HepG2 (cell line): ENCODE measurements around the gene PSKH1. TPM values are rescaled to one million over a fixed set of nuclear protein-coding genes. Genes with fewer than 3 reads are reported as not detected.

Experiments used
- CENPX ChIP-seq: sonication (generic); formaldehyde crosslinking; IDR thresholded peaks from 2 replicates; pipeline ENCODE4 v1.9.0; 2021; ENCODE audit warnings: mild to moderate bottlenecking, missing genetic modification reagents, moderate library complexity
- GTF3A ChIP-seq: sonication (generic); formaldehyde crosslinking; conservative IDR thresholded peaks from 2 replicates; pipeline ENCODE4 v1.4.0; 2020; ENCODE audit warnings: mild to moderate bottlenecking, missing genetic modification reagents
- HES4 ChIP-seq: sonication (generic); formaldehyde crosslinking; IDR thresholded peaks from 2 replicates; pipeline ENCODE4 v1.9.0; 2021; ENCODE audit warnings: mild to moderate bottlenecking, missing genetic modification reagents, borderline replicate concordance
- JUN ChIP-seq: sonication (generic); formaldehyde crosslinking; IDR thresholded peaks from 2 replicates; pipeline ENCODE4 v1.4.0; 2020; ENCODE audit warnings: mild to moderate bottlenecking, missing genetic modification reagents
- MZF1 ChIP-seq: sonication (generic); formaldehyde crosslinking; IDR thresholded peaks from 2 replicates; pipeline ENCODE4 v1.8.1; 2023; ENCODE audit warnings: mild to moderate bottlenecking, missing genetic modification reagents, borderline replicate concordance
- NR1H2 ChIP-seq: sonication (generic); formaldehyde crosslinking; IDR thresholded peaks from 2 replicates; pipeline ENCODE4 v1.8.1; 2022; ENCODE audit warnings: low read depth, missing genetic modification reagents, borderline replicate concordance
- PCBP2 ChIP-seq: fragments of 200-400 bp; formaldehyde crosslinking; optimal IDR thresholded peaks from 2 replicates; pipeline ENCODE3; 2018; ENCODE audit warnings: low read length, low read depth; ENCODE audit not compliant: poor library complexity, severe bottlenecking
- PTBP1 ChIP-seq: fragments of 200-400 bp; formaldehyde crosslinking; IDR thresholded peaks from 2 replicates; pipeline ENCODE4 v1.6.1; 2018; ENCODE audit warnings: low read length, low read depth; ENCODE audit not compliant: poor library complexity, severe bottlenecking
- RBFOX2 ChIP-seq: fragments of 200-400 bp; formaldehyde crosslinking; IDR thresholded peaks from 2 replicates; pipeline ENCODE4 v1.6.1; 2017; ENCODE audit warnings: low read depth, mild to moderate bottlenecking, low read length
- RCOR2 ChIP-seq: IDR thresholded peaks from 2 replicates; pipeline ENCODE4 v1.6.1; 2016; ENCODE audit warnings: missing biosample characterization, missing genetic modification reagents
- ZNF747 ChIP-seq: sonication (generic); formaldehyde crosslinking; IDR thresholded peaks from 2 replicates; pipeline ENCODE4 v1.8.1; 2023; ENCODE audit warnings: missing genetic modification reagents, mild to moderate bottlenecking, borderline replicate concordance
- ZNF792 ChIP-seq: IDR thresholded peaks from 2 replicates; pipeline ENCODE4 v1.6.1; 2016
- polyA plus RNA-seq, 8 experiments: library from polyadenylated mRNA; depleted of rRNA in 3 of 8; stranded (reverse) in 7 of 8; unstranded in 1 of 8; fragments of >200 nt; fragmentation: Illumina TruSeq in 4 of 8; extraction: Trizol in 4 of 8; gene quantifications; 2 replicates each; pipeline versions ENCODE4 v1.2.1 to v1.2.3, GENCODE V29; 2011 to 2016; ENCODE audit warnings: low read depth in 4 of 8, missing spikeins in 1 of 8, mixed read lengths in 1 of 8; ENCODE audit not compliant: insufficient read depth in 1 of 8
- total RNA-seq, 5 experiments: library from RNA; depleted of rRNA; stranded (reverse); fragments of >200 nt; fragmentation: Illumina TruSeq; extraction: Trizol; gene quantifications; 2 replicates each; pipeline ENCODE4 v1.2.3, GENCODE V29; 2016; ENCODE audit warnings: low read depth in 1 of 5
- TF ChIP-seq, protein P1 (sequence below): IDR thresholded peaks from 2 replicates; pipeline ENCODE4 v1.6.1; 2012; ENCODE audit warnings: low read depth, low read length, improper control_type of control experiment
- TF ChIP-seq, protein P2 (sequence below): fragments of 450-650 bp; IDR thresholded peaks from 2 replicates; pipeline ENCODE4 v1.6.1; 2017
- TF ChIP-seq, protein P3 (sequence below), 2 experiments: IDR thresholded peaks; 2 replicates each; pipeline ENCODE4 v1.6.1; 2011 to 2012; ENCODE audit warnings: low read length in 2 of 2, borderline replicate concordance in 1 of 2, low read depth in 1 of 2, mild to moderate bottlenecking in 1 of 2, moderate library complexity in 1 of 2
- TF ChIP-seq, protein P4 (sequence below): sonication (generic); formaldehyde crosslinking; IDR thresholded peaks from 2 replicates; pipeline ENCODE4 v1.5.0; 2020; ENCODE audit warnings: missing genetic modification reagents, mild to moderate bottlenecking, borderline replicate concordance
- TF ChIP-seq, protein P5 (sequence below): IDR thresholded peaks from 2 replicates; pipeline ENCODE4 v1.6.1; 2016
- TF ChIP-seq, protein P6 (sequence below): sonication (generic); formaldehyde crosslinking; IDR thresholded peaks from 2 replicates; pipeline ENCODE4 v1.8.0; 2022; ENCODE audit warnings: missing genetic modification reagents, mild to moderate bottlenecking, moderate library complexity, borderline replicate concordance

Gene PSKH1
- total and polyA plus RNA-seq, 2 of the 13 experiments (the other 11 are each of a cell fraction or from before 2014, with no cell fraction given), result 8.4 to 19.1 TPM

DNA sequence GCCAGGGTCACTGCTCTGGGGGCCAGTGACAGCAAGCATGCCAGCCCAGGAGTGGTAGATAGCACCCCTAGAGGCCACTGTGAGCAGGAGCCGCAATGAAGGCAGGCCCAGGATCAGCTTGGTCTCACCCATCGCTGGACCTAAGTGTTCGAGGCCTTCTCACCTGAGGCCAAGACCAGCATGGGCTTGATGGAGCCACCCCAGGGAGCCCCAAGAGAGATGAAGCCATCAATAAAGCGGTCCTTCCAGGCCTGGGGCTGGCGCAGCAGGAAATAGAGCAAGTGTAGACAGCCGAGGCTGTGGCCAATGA lies 49.1 kb downstream of the PSKH1 start (continued):
- TF ChIP-seq NR1H2 (CRISPR knock-in tag) (no peak), HES4 (CRISPR knock-in tag) (no peak), PTBP1 (peak; percentile 15), MZF1 (CRISPR knock-in tag) (no peak), CENPX (CRISPR knock-in tag) (no peak), ZNF747 (CRISPR knock-in tag) (no peak; the same call in 1 of the 2 replicates), JUN (CRISPR knock-in tag) (no peak), RCOR2 (no peak), ZNF792 (no peak), PCBP2 (no peak), RBFOX2 (no peak), GTF3A (CRISPR knock-in tag) (no peak)
- TF ChIP-seq, protein P1, sequence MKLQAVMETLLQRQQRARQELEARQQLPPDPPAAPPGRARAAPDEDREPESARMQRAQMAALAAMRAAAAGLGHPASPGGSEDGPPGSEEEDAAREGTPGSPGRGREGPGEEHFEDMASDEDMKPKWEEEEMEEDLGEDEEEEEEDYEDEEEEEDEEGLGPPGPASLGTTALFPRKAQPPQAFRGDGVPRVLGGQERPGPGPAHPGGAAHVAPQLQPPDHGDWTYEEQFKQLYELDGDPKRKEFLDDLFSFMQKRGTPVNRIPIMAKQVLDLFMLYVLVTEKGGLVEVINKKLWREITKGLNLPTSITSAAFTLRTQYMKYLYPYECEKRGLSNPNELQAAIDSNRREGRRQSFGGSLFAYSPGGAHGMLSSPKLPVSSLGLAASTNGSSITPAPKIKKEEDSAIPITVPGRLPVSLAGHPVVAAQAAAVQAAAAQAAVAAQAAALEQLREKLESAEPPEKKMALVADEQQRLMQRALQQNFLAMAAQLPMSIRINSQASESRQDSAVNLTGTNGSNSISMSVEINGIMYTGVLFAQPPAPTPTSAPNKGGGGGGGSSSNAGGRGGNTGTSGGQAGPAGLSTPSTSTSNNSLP, result no peak
- TF ChIP-seq, protein P2, sequence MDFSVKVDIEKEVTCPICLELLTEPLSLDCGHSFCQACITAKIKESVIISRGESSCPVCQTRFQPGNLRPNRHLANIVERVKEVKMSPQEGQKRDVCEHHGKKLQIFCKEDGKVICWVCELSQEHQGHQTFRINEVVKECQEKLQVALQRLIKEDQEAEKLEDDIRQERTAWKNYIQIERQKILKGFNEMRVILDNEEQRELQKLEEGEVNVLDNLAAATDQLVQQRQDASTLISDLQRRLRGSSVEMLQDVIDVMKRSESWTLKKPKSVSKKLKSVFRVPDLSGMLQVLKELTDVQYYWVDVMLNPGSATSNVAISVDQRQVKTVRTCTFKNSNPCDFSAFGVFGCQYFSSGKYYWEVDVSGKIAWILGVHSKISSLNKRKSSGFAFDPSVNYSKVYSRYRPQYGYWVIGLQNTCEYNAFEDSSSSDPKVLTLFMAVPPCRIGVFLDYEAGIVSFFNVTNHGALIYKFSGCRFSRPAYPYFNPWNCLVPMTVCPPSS, result no peak
- TF ChIP-seq, protein P3, sequence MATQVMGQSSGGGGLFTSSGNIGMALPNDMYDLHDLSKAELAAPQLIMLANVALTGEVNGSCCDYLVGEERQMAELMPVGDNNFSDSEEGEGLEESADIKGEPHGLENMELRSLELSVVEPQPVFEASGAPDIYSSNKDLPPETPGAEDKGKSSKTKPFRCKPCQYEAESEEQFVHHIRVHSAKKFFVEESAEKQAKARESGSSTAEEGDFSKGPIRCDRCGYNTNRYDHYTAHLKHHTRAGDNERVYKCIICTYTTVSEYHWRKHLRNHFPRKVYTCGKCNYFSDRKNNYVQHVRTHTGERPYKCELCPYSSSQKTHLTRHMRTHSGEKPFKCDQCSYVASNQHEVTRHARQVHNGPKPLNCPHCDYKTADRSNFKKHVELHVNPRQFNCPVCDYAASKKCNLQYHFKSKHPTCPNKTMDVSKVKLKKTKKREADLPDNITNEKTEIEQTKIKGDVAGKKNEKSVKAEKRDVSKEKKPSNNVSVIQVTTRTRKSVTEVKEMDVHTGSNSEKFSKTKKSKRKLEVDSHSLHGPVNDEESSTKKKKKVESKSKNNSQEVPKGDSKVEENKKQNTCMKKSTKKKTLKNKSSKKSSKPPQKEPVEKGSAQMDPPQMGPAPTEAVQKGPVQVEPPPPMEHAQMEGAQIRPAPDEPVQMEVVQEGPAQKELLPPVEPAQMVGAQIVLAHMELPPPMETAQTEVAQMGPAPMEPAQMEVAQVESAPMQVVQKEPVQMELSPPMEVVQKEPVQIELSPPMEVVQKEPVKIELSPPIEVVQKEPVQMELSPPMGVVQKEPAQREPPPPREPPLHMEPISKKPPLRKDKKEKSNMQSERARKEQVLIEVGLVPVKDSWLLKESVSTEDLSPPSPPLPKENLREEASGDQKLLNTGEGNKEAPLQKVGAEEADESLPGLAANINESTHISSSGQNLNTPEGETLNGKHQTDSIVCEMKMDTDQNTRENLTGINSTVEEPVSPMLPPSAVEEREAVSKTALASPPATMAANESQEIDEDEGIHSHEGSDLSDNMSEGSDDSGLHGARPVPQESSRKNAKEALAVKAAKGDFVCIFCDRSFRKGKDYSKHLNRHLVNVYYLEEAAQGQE (IDR thresholded peaks at IDR 0.05; ENCODE audit: borderline replicate concordance in 1 of 2, low read depth in 1 of 2, low read length in 2 of 2), result no peak
- TF ChIP-seq, protein P4, sequence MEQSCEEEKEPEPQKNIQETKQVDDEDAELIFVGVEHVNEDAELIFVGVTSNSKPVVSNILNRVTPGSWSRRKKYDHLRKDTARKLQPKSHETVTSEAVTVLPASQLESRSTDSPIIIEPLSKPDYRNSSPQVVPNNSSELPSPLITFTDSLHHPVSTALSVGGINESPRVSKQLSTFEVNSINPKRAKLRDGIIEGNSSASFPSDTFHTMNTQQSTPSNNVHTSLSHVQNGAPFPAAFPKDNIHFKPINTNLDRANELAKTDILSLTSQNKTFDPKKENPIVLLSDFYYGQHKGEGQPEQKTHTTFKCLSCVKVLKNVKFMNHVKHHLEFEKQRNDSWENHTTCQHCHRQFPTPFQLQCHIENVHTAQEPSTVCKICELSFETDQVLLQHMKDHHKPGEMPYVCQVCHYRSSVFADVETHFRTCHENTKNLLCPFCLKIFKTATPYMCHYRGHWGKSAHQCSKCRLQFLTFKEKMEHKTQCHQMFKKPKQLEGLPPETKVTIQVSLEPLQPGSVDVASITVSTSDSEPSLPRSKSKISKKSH (CRISPR knock-in tag), result 0 out of 2 replicates have a peak, but pooled peaks have one; percentile 13
- TF ChIP-seq, protein P5, sequence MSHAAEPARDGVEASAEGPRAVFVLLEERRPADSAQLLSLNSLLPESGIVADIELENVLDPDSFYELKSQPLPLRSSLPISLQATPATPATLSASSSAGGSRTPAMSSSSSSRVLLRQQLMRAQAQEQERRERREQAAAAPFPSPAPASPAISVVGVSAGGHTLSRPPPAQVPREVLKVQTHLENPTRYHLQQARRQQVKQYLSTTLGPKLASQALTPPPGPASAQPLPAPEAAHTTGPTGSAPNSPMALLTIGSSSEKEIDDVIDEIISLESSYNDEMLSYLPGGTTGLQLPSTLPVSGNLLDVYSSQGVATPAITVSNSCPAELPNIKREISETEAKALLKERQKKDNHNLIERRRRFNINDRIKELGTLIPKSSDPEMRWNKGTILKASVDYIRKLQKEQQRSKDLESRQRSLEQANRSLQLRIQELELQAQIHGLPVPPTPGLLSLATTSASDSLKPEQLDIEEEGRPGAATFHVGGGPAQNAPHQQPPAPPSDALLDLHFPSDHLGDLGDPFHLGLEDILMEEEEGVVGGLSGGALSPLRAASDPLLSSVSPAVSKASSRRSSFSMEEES, result no peak
- TF ChIP-seq, protein P6, sequence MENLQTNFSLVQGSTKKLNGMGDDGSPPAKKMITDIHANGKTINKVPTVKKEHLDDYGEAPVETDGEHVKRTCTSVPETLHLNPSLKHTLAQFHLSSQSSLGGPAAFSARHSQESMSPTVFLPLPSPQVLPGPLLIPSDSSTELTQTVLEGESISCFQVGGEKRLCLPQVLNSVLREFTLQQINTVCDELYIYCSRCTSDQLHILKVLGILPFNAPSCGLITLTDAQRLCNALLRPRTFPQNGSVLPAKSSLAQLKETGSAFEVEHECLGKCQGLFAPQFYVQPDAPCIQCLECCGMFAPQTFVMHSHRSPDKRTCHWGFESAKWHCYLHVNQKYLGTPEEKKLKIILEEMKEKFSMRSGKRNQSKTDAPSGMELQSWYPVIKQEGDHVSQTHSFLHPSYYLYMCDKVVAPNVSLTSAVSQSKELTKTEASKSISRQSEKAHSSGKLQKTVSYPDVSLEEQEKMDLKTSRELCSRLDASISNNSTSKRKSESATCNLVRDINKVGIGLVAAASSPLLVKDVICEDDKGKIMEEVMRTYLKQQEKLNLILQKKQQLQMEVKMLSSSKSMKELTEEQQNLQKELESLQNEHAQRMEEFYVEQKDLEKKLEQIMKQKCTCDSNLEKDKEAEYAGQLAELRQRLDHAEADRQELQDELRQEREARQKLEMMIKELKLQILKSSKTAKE, result no peak
